ENCODE measurements around the gene AQP5.
A peak's percentile ranks its signal among the peaks of the same experiment; 100 is the strongest.

AQP5 gene

GRCh38 chr12:49932023-49932422 is 29.6 kb upstream of the AQP5 start:
- DNase-seq (ENCODE audit: low read depth in 2 of 2) = no peak

DNA sequence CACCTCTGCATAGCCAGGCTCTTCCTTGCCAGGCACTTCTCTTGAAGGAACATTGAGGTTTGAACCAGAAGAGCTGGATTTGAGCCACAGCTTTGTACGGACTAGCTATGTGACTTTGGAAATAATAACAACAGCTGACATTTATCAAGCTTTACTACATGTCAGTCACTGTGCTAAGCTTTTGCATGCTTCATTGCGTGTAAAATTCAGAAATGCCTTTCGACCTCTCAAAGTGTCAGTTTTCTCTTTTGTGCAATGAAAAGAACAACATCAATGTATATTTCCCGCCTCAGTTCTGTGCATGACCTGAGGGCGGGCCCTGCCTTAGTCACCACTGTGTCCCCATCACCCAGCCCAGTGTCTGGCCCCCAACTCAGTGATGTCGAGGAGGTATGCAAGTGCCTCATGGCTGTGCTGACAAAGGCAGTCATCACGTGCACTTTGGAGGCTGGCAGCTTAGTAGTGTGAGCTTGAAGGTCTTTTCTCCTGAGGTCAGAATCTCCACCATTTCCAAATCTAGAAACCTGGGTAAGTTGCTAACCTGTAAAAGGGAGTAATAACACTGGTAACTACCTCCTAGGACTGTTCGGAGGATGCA is 29.0 kb upstream of the AQP5 start:
- no peak for DNase-seq (ENCODE audit: low read depth in 2 of 2)

DNA sequence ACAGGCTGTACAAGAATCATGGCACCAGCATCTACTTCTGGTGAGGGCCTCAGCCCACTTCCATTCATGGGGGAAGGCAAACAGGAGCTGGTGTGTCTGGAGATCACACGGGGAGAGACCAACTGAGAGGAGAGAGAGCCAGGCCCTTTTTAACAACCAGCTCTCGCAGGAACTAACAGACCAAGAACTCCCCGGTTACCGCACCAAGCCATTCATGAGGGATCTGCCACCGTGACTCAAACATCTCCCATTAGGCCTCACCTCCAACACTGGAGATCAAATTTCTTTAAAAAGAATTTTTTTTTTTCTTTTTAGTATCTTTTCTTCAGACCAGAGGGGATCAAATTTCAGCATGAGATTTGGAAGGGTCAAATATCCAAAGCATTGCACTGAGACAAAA is 27.9 kb upstream of the AQP5 start:
- DNase-seq (ENCODE audit: low read depth in 2 of 2) = no peak

- DNase-seq (ENCODE audit: low read depth in 2 of 2) = no peak
These were observed 27.2 kb upstream of the AQP5 start for GRCh38 chr12:49934505-49934904.

DNA sequence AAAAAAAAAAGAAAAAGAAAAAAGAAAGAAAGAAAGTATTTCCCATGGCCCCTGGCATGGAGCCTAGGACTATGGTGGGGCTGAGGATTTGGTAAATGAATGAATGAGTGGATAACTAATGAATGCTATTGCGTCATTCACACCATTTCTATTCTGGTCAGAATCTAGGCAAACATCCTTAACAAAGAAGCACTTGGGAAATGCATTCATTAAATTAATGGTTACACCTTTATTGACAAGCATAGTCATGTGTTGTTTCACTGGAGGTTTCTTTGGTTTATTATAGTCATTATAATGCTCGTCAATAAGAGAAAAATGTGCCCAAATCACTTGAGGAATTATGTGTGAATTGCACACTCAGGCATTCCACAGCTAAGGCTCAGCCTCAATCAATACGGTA is 24.7 kb upstream of the AQP5 start:
- DNase-seq (ENCODE audit: low read depth in 2 of 2) = no peak

GRCh38 chr12:49937639-49938300 is 23.9 kb upstream of the AQP5 start:
- DNase-seq (ENCODE audit: low read depth in 2 of 2) = no peak

- no peak for DNase-seq (ENCODE audit: low read depth in 2 of 2)
These were observed 22.4 kb upstream of the AQP5 start for GRCh38 chr12:49939307-49939706.

- no peak for DNase-seq (ENCODE audit: low read depth in 2 of 2)
These were observed 22.0 kb upstream of the AQP5 start for GRCh38 chr12:49939707-49940106.

DNA sequence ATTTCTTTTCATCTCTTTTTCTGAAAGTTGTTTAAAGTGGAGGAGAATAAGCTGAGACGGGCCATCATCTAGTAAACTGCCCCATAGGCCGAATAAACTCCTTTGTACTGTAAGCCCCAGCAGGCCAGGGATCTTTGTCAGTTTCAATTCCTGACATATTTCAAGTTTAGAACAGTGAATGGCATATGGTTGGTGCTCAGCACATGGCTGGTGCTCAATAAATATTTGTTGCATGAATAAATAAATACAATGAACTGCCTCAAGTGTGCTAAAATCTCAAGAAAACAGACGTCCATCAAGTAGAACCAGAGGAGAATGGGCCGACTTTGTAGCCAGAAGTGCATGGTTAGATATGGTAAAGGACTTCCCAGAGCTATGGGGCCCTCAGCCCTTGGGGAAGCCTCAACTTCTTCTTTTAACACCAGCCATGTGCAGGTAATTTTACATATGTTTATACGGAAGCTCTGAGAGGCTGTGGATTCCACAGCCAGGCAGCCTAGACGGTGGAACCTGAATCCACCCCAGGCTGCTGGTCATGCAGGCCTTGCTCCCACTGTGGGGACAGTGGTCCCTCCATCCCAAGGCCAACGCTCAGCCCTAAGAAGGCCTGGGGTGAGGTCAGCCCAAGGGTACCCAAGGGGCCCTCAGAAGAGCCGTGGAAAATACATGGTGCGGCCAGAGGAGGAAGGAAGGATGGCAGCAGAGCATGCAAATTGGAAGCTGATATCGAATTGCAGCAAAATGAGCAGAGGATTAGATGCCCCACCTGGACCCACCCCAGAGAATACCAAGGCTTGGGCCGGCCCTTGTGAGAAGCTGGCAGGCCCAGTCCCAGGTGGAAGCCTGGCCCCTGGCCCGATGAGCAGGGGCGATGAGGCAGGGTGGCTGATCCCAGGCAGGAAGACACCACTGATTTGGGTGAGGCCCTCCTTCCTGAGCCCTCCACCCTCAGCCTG is 19.8 kb upstream of the AQP5 start:
- DNase-seq (ENCODE audit: low read depth in 2 of 2) = no peak

GRCh38 chr12:49942512-49942893 is 19.2 kb upstream of the AQP5 start:
- no peak for DNase-seq (ENCODE audit: low read depth in 2 of 2)

- no peak for DNase-seq (ENCODE audit: low read depth in 2 of 2)
These were observed 18.6 kb upstream of the AQP5 start for GRCh38 chr12:49942921-49943624.

DNA sequence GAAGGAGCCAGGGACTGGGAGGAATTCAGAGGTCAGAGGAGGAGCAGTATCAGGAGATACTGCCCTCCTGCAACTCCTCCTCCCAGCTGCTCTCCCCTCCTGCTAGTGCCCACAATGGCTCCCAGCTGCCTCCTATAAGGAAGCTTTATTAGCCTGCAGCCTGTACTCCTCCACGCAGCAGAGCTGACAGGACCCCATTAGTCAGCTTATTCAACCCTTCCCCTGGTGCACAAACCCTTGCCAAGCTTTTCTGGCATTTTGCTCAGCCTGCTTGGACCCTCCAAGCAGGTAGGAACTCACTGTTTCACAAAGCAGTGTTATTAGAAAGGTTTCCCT is 18.1 kb upstream of the AQP5 start:
- no peak for DNase-seq (ENCODE audit: low read depth in 2 of 2)

- DNase-seq (ENCODE audit: low read depth in 2 of 2) = no peak
These were observed 17.6 kb upstream of the AQP5 start for GRCh38 chr12:49944046-49944445.

GRCh38 chr12:49944718-49945117 is 17.0 kb upstream of the AQP5 start:
- no peak for DNase-seq (ENCODE audit: low read depth in 2 of 2)

DNA sequence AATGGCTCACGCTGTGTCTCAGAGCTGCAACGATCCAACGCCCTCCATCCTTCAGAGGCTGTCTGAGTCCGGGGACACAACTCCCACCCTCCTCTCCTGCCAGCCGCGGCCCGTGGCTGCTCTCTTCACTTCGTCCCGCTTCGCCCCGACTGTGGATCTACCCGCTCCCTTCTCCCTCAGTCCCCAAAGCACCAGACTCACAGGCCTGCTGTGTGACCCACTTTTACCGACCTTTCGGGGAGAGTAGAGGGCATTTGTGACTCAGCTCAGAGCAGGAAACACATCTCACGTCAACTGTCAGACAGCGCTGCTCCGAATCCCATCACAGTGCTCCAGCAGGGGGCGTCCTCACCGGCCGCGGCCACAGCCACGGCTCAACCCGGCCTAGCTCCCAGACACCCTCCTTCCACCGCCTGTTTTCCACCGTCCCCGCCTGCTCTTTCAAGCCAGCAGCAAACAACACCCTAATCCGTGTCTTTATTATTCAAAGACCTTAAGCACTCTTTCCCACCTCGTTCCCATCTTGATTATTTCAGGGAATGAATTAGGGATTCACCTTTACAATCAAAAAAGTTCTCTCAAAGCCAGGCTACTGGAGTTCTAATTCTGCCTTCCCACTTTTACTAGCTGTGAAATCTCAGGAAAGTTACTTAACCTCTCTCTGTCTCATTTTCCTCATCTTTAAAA is 16.1 kb upstream of the AQP5 start:
- peak; percentile 62 to 68 for DNase-seq (ENCODE audit: low read depth in 2 of 2)

- no peak for DNase-seq (ENCODE audit: low read depth in 2 of 2)
These were observed 15.6 kb upstream of the AQP5 start for GRCh38 chr12:49946086-49946485.

GRCh38 chr12:49946497-49946896 is 15.2 kb upstream of the AQP5 start:
- DNase-seq (ENCODE audit: low read depth in 2 of 2) = no peak

DNA sequence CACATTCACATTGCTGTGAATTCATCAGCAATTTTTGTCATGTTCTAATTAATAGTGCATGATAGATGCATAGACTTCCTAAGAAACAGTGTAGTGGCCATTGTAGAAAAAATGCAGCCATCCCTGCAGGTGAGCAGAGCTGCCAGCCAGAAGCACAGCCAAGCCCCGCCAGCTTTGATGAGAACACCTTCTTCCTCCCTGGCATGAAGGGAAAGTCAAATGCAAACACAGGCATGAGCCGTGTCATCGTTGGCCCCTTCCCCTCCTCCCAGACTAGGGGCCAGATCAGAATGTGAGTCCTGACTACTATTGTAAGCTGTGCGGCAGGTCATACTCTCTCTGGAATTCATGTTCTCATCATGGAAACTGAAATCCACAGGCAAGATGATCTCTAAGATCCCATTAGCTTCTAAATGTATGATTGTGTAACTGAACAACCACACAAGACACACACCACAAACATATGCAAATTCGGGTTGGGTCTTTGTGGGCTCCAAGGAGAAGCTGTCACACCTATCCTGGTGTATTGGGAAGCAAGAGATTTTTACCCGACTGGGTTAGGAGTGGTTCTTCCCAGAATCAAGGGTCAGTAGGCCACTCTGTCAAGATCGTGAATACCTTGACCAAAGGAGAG is 14.0 kb upstream of the AQP5 start:
- no peak for DNase-seq (ENCODE audit: low read depth in 2 of 2)

GRCh38 chr12:49948866-49949845 is 12.5 kb upstream of the AQP5 start:
- no peak for DNase-seq (ENCODE audit: low read depth in 2 of 2)

DNA sequence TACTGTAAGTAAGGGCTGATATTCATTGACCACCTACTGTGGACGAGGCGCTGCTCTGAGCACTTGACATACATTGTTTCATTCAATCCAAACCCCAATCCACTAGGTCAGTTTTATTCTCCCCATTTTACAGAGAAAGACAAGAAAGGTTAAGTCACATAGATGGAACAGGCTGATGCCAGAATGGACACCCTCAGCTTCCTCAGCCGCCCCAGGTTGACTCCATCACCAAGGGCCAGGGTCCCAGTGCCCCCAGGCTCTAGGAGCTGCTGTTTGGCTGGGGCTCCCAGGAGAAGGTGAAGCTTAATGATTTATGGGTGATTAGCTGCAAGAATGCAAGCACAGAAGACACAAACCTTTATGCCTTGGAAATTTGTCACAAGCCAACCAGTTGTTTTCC is 11.8 kb upstream of the AQP5 start:
- no peak for DNase-seq (ENCODE audit: low read depth in 2 of 2)
